ENCODE data around the gene RPUSD3.
A peak's percentile ranks its signal among the peaks of the same experiment; 100 is the strongest.

Gene RPUSD3

GRCh38 chr3:9828801-9829755, 14.7 kb downstream of the RPUSD3 start:
- H3K4me3 ChIP-seq (ENCODE audit: low read depth, low read length): no peak overlapping the region
- TF ChIP-seq CTCF (IDR thresholded peaks at IDR 0.05; ENCODE audit: low read depth, low read length): no peak

GRCh38 chr3:9826815-9827573, 16.8 kb downstream of the RPUSD3 start:
- H3K4me3 ChIP-seq (ENCODE audit: low read depth, low read length): no peak overlapping the region
- TF ChIP-seq CTCF (IDR thresholded peaks at IDR 0.05; ENCODE audit: low read depth, low read length): no peak

- no peak overlapping the region for H3K4me3 ChIP-seq (ENCODE audit: low read depth, low read length)
- TF ChIP-seq CTCF (IDR thresholded peaks at IDR 0.05; ENCODE audit: low read depth, low read length): no peak
These were observed 18.3 kb downstream of the RPUSD3 start for GRCh38 chr3:9825451-9826040.

- H3K4me3 ChIP-seq (ENCODE audit: low read depth, low read length): no peak overlapping the region
- peak; percentile 24; the same call in 1 of the 2 replicates for TF ChIP-seq CTCF (IDR thresholded peaks at IDR 0.05; ENCODE audit: low read depth, low read length)
These were observed 22.9 kb downstream of the RPUSD3 start for GRCh38 chr3:9820946-9821345.

GRCh38 chr3:9820543-9820942, 23.3 kb downstream of the RPUSD3 start:
- no peak overlapping the region for H3K4me3 ChIP-seq (ENCODE audit: low read depth, low read length)
- TF ChIP-seq CTCF (IDR thresholded peaks at IDR 0.05; ENCODE audit: low read depth, low read length): no peak

- H3K4me3 ChIP-seq (ENCODE audit: low read depth, low read length): no peak overlapping the region
- TF ChIP-seq CTCF (IDR thresholded peaks at IDR 0.05; ENCODE audit: low read depth, low read length): no peak
These were observed 25.0 kb downstream of the RPUSD3 start for GRCh38 chr3:9818666-9819335.
